Right hindlimb (tissue), 1 donor: Measurements from ENCODE around the gene UBE4A.
"Not testable (repeated sequence)": the region's sequence is repeated elsewhere in the genome, so short reads cannot be mapped to it uniquely, and the experiment has no call there.

Experiments used
- DNase-seq: peaks from one replicate; pipeline ENCODE4 v3.0.0-alpha.2; 2018

UBE4A gene

GRCh38 chr11:118402594-118402993 lies 43.2 kb downstream of the UBE4A start:
- not testable (repeated sequence) for DNase-seq

GRCh38 chr11:118406599-118407166 lies 47.3 kb downstream of the UBE4A start:
- DNase-seq: no peak

GRCh38 chr11:118410055-118410745 lies 50.8 kb downstream of the UBE4A start:
- no peak for DNase-seq

- DNase-seq: no peak
These were observed 52.1 kb downstream of the UBE4A start for GRCh38 chr11:118411530-118411929.

GRCh38 chr11:118412921-118413320 lies 53.5 kb downstream of the UBE4A start:
- DNase-seq: no peak

- DNase-seq: no peak
These were observed 55.8 kb downstream of the UBE4A start for GRCh38 chr11:118415062-118415738.

GRCh38 chr11:118415739-118416068 lies 56.3 kb downstream of the UBE4A start:
- no peak for DNase-seq

GRCh38 chr11:118416900-118417299 lies 57.5 kb downstream of the UBE4A start:
- DNase-seq: not testable (repeated sequence)

GRCh38 chr11:118417801-118418200 lies 58.4 kb downstream of the UBE4A start:
- DNase-seq: no peak

- no peak for DNase-seq
These were observed 59.4 kb downstream of the UBE4A start for GRCh38 chr11:118418766-118419165.

GRCh38 chr11:118427707-118428106 lies 68.3 kb downstream of the UBE4A start:
- DNase-seq: no peak

GRCh38 chr11:118430956-118431355 lies 71.6 kb downstream of the UBE4A start:
- no peak for DNase-seq

- no peak for DNase-seq
These were observed 74.7 kb downstream of the UBE4A start for GRCh38 chr11:118434123-118434552.

- DNase-seq: peak; percentile 65
These were observed 75.3 kb downstream of the UBE4A start for GRCh38 chr11:118434553-118435289.

- DNase-seq: peak; percentile 77
These were observed 76.0 kb downstream of the UBE4A start for GRCh38 chr11:118435290-118435892.

GRCh38 chr11:118435893-118436624 lies 76.7 kb downstream of the UBE4A start, which contains the start of gene KMT2A:
KMT2A (plus strand) TSS chr11:118436492; CDS start chr11:118436513, 21 bp downstream.
- DNase-seq: peak; percentile 99

- DNase-seq: no peak
These were observed 77.3 kb downstream of the UBE4A start for GRCh38 chr11:118436639-118437207.

- peak; percentile 68 for DNase-seq
These were observed 78.1 kb downstream of the UBE4A start for GRCh38 chr11:118437208-118438125.

GRCh38 chr11:118438314-118438931 lies 79.0 kb downstream of the UBE4A start:
- DNase-seq: peak; percentile 82

- DNase-seq: no peak
These were observed 80.2 kb downstream of the UBE4A start for GRCh38 chr11:118439646-118440045.
